ENCODE data around the gene TNIP3.

The TNIP3 gene

GRCh38 chr4:121138039-121138825 is 25.9 kb downstream of the TNIP3 start:
- DNase-seq (ENCODE audit: low read depth, low spot score): no peak

GRCh38 chr4:121130326-121130660 is 33.8 kb downstream of the TNIP3 start:
- no peak for DNase-seq (ENCODE audit: low read depth, low spot score)

GRCh38 chr4:121129606-121130325 is 34.4 kb downstream of the TNIP3 start:
- no peak for DNase-seq (ENCODE audit: low read depth, low spot score)

- no peak for DNase-seq (ENCODE audit: low read depth, low spot score)
Observed at GRCh38 chr4:121127100-121127499, 37.0 kb downstream of the TNIP3 start.

- no peak for DNase-seq (ENCODE audit: low read depth, low spot score)
Observed at GRCh38 chr4:121126449-121127006, 37.6 kb downstream of the TNIP3 start.

GRCh38 chr4:121125498-121125885 is 38.6 kb downstream of the TNIP3 start:
- DNase-seq (ENCODE audit: low read depth, low spot score): no peak

GRCh38 chr4:121122661-121123060 is 41.5 kb downstream of the TNIP3 start:
- no peak for DNase-seq (ENCODE audit: low read depth, low spot score)

GRCh38 chr4:121119715-121120114 is 44.4 kb downstream of the TNIP3 start:
- no peak for DNase-seq (ENCODE audit: low read depth, low spot score)

GRCh38 chr4:121118344-121118743 is 45.8 kb downstream of the TNIP3 start:
- no peak for DNase-seq (ENCODE audit: low read depth, low spot score)

GRCh38 chr4:121114756-121115155 is 49.4 kb downstream of the TNIP3 start:
- no peak for DNase-seq (ENCODE audit: low read depth, low spot score)

GRCh38 chr4:121112530-121112929 is 51.6 kb downstream of the TNIP3 start:
- DNase-seq (ENCODE audit: low read depth, low spot score): no peak

- no peak for DNase-seq (ENCODE audit: low read depth, low spot score)
Observed at GRCh38 chr4:121108557-121108956, 55.6 kb downstream of the TNIP3 start.

GRCh38 chr4:121107507-121107906 is 56.6 kb downstream of the TNIP3 start:
- DNase-seq (ENCODE audit: low read depth, low spot score): no peak

- no peak for DNase-seq (ENCODE audit: low read depth, low spot score)
Observed at GRCh38 chr4:121100093-121100775, 63.9 kb downstream of the TNIP3 start.

GRCh38 chr4:121098266-121098665 is 65.9 kb downstream of the TNIP3 start:
- no peak for DNase-seq (ENCODE audit: low read depth, low spot score)

- no peak for DNase-seq (ENCODE audit: low read depth, low spot score)
Observed at GRCh38 chr4:121096629-121097028, 67.5 kb downstream of the TNIP3 start.

GRCh38 chr4:121096191-121096590 is 67.9 kb downstream of the TNIP3 start:
- DNase-seq (ENCODE audit: low read depth, low spot score): no peak

- DNase-seq (ENCODE audit: low read depth, low spot score): no peak
Observed at GRCh38 chr4:121094297-121094966, 69.7 kb downstream of the TNIP3 start.

- DNase-seq (ENCODE audit: low read depth, low spot score): no peak
Observed at GRCh38 chr4:121093261-121093660, 70.9 kb downstream of the TNIP3 start.

- no peak for DNase-seq (ENCODE audit: low read depth, low spot score)
Observed at GRCh38 chr4:121091941-121092340, 72.2 kb downstream of the TNIP3 start.

GRCh38 chr4:121088867-121089266 is 75.3 kb downstream of the TNIP3 start:
- DNase-seq (ENCODE audit: low read depth, low spot score): no peak

Data from smooth muscle cell of the brain vasculature (primary cell).